T-cell (primary cell): Measurements from ENCODE around the gene MANSC4. TPM values are rescaled to one million over a fixed set of nuclear protein-coding genes. Genes with fewer than 3 reads are reported as not detected.

Experiments used
- ATAC-seq, 4 experiments: fragments of 200-7000 bp in 3 of 4; fragments of 150-1000 bp in 1 of 4; cut with Tn5 transposase; replicated peaks in 1 of 4; 1 replicate in 3 of 4; 2 replicates in 1 of 4; pipeline ENCODE4 v1.10.0; 2021; ENCODE audit warnings: moderate library complexity in 3 of 4, mild to moderate bottlenecking in 2 of 4, moderate number of reproducible peaks in 1 of 4
- CTCF ChIA-PET, 2 donors: fragments of 300-600 bp; sonication (Branson Sonifier 250); formaldehyde crosslinking; loops; one replicate each; lab custom pipeline; 2022; ENCODE audit warnings: antibody characterized with exemption in 2 of 2; lab: Charles Lee
- POLR2A ChIA-PET, 2 donors: fragments of 300-600 bp; sonication (Branson Sonifier 250); formaldehyde crosslinking; loops; one replicate each; lab custom pipeline; 2022; ENCODE audit warnings: antibody characterized with exemption in 2 of 2; lab: Charles Lee
- DNase-seq, 35 experiments: peaks; one replicate each; pipeline versions ENCODE4 v3.0.0 to v3.0.0-alpha.2; 2013 to 2023
- H3K27ac ChIP-seq: one replicate; pipeline ENCODE4 v1.5.1; 2013; ENCODE audit warnings: low read length
- H3K27me3 ChIP-seq, 2 experiments: replicated peaks in 1 of 2; 1 replicate in 1 of 2; 2 replicates in 1 of 2; pipeline versions ENCODE4 v1.6.1 to v1.7.0; 2013; ENCODE audit warnings: low read length in 1 of 2, mixed read lengths in 1 of 2; ENCODE audit not compliant: control insufficient read depth in 2 of 2, insufficient read depth in 2 of 2; ENCODE audit errors: extremely low read depth in 1 of 2
- H3K36me3 ChIP-seq, 2 donors: 1 replicate in 1 of 2; 2 replicates in 1 of 2; pipeline versions ENCODE4 v1.6.1 to v1.7.0; 2013; ENCODE audit warnings: low read length in 1 of 2; ENCODE audit not compliant: control insufficient read depth in 2 of 2, insufficient read depth in 1 of 2; ENCODE audit errors: extremely low read depth in 1 of 2
- H3K4me1 ChIP-seq, 2 experiments: 1 replicate in 1 of 2; 2 replicates in 1 of 2; pipeline versions ENCODE4 v1.6.1 to v1.7.0; 2013; ENCODE audit warnings: low read length in 2 of 2, mixed read lengths in 1 of 2; ENCODE audit not compliant: insufficient read depth in 2 of 2, control insufficient read depth in 1 of 2; ENCODE audit errors: extremely low read depth in 1 of 2
- H3K4me3 ChIP-seq, 2 donors: 1 replicate in 1 of 2; 2 replicates in 1 of 2; pipeline versions ENCODE4 v1.5.1 to v1.7.0; 2013; ENCODE audit warnings: mild to moderate bottlenecking in 2 of 2, low read length in 1 of 2, moderate library complexity in 1 of 2; ENCODE audit not compliant: control insufficient read depth in 1 of 2; ENCODE audit errors: extremely low read depth in 1 of 2
- H3K9me3 ChIP-seq: 2 replicates; pipeline ENCODE4 v1.7.0; 2013
- H3K27ac Mint-ChIP-seq, 2 donors: one replicate each; pipeline ENCODE4 v1.8.0; 2020 to 2021; ENCODE audit warnings: mild to moderate bottlenecking in 2 of 2, mixed read lengths in 2 of 2
- H3K27me3 Mint-ChIP-seq, 2 donors: one replicate each; pipeline ENCODE4 v1.8.0; 2021 to 2022; ENCODE audit warnings: mixed read lengths in 2 of 2
- H3K36me3 Mint-ChIP-seq: one replicate; pipeline ENCODE4 v1.8.0; 2021; ENCODE audit warnings: mixed read lengths
- H3K4me1 Mint-ChIP-seq, 3 donors: one replicate each; pipeline ENCODE4 v1.8.0; 2020 to 2022; ENCODE audit warnings: mixed read lengths in 3 of 3, mild to moderate bottlenecking in 1 of 3
- H3K4me3 Mint-ChIP-seq, 3 donors: one replicate each; pipeline ENCODE4 v1.8.0; 2020 to 2022; ENCODE audit warnings: mild to moderate bottlenecking in 3 of 3, mixed read lengths in 3 of 3, moderate library complexity in 3 of 3
- H3K9me3 Mint-ChIP-seq, 3 donors: one replicate each; pipeline ENCODE4 v1.8.0; 2020 to 2022; ENCODE audit warnings: mixed read lengths in 3 of 3
- WGBS: methylation state at CpG from one replicate; pipeline ENCODE4 v1.1.5; 2013; ENCODE audit warnings: missing lambda C conversion rate; ENCODE audit not compliant: insufficient coverage; 5-methylcytosine and 5-hydroxymethylcytosine counted together
- total RNA-seq, 35 experiments: library from RNA in 6 of 35; stranded (reverse) in 6 of 35; fragments of 120-200 nt in 1 of 35; gene quantifications; one replicate each; pipeline versions ENCODE4 v1.2.1 to v1.2.4 and lab custom pipeline; 2013 to 2026

MANSC4 gene
- total RNA-seq, 5 donors from 2014 or later (not counting 1 experiment from before 2014, with no cell fraction given) = not detected

DNA sequence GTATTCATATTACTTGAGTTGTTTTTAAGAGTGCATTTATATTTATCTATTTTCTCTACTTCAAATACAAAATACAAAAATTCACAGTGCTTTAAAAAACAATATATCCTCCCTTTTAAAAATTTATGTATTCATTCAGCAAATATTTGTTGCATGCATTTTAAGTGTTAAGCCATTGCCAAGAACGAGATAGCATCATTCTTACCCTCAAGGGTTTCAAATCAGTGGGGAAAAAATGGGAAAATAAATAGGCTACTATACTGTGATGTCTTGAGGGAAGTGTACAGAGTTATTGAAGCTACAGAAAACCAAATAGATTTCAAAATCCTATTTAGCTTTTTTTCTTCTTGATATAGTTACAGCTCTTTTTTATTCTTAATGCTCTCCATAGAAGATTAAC, 46.2 kb downstream of the MANSC4 start:
- Histone ChIP-seq H3K4me1 (no peaks in the 10 kb centered on the region), H3K36me3 (peaks cover 0 to 40% of the 10 kb centered on the region in 2 donors), H3K27ac (no peak overlapping the region), H3K27me3 (no peaks in the 10 kb centered on the region), H3K4me3 (no peak overlapping the region), H3K9me3 (no peaks in the 10 kb centered on the region)
- Mint-ChIP-seq H3K27ac (no peak overlapping the region), H3K4me1 (no peaks in the 10 kb centered on the region), H3K36me3 (peaks cover 32% of the 10 kb centered on the region), H3K4me3 (no peak overlapping the region), H3K9me3 (no peaks in the 10 kb centered on the region), H3K27me3 (no peaks in the 10 kb centered on the region)
- ChIA-PET CTCF (interaction anchor here (0.6 to 5.5 kb wide), 17 partner anchors 9 to 1588 kb away, joined by 3 to 52 read pairs (median 5); no protein-coding TSS in a partner anchor), POLR2A (interaction anchor here in 1 of 2 donors (0.6 kb wide), 1 partner anchor 155 kb away, joined by 5 read pairs; no protein-coding TSS in a partner anchor)
- no peak for ATAC-seq
- no CpG with 5 or more reads among the region's 1 CpG for WGBS
- no peak for DNase-seq

DNA sequence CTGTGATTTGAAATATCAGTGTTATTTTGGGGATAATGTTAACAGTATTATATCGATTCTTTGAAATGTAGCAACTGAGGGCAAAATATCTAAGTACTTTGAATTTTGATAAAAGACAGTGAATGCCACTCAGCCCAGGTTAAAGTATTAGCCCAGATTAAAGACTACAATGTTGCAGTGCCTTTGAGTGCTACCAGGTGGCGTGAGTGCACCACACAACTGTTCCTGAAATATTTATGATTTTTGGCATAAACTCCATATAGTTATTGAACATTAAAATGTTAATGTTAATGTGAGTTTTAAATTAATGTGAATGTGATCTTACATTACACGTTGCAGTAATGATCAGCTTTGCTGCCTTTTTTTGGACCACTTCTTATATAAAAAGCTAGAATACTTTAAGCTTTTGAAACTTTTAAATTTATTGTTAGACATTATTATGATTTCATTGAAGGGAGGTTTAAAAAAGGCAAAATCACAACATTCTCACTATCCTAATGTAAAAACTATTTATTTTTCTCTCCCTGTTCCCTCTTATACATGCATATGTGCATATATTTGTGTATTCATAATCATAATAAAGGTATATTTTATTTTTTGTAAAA, 46.9 kb downstream of the MANSC4 start:
- POLR2A ChIA-PET = interaction anchor here in 1 of 2 donors (0.6 kb wide), 1 partner anchor 156 kb away, joined by 5 read pairs; no protein-coding TSS in a partner anchor
- no peak overlapping the region for H3K27ac Mint-ChIP-seq
- H3K36me3 ChIP-seq = peaks cover 0 to 40% of the 10 kb centered on the region in 2 donors

DNA sequence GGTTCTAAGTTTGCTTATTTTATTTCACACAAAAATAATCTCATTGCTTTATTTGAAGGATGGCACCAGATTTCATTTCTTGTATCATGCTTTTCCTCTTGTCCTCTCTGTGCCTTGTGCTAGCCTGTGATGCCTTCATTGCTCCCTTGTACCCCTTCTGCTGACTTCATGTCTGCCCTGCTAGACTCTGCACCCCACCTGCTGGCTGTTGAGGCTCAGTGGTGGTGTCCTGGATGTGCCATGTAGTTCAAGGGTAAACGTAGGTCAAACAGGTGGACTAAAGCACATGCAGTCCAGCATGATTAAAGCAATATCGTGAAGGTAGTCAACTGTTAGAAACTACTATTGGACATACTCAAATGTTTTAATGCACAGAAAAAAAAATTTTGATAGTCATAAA, 47.8 kb downstream of the MANSC4 start:
- ATAC-seq (no peak), DNase-seq (no peak)
- Mint-ChIP-seq H3K4me3 (no peak overlapping the region), H3K4me1 (peaks cover 0 to 3% (median 0%) of the 10 kb centered on the region in 3 donors), H3K27ac (no peak overlapping the region), H3K27me3 (no peaks in the 10 kb centered on the region), H3K36me3 (peaks cover 30% of the 10 kb centered on the region), H3K9me3 (no peaks in the 10 kb centered on the region)
- ChIA-PET POLR2A (interaction anchor here in 1 of 2 donors (0.5 kb wide), 1 partner anchor 755 kb away, joined by 4 read pairs; no protein-coding TSS in a partner anchor), CTCF (interaction anchor here (0.6 to 5.5 kb wide), 11 partner anchors 10 to 494 kb away, joined by 3 to 52 read pairs (median 4); partner anchors contain the start of genes KLHL42 (in 1 of the 2) and MANSC4 (in 1 of the 2))
- no peak overlapping the region for H3K27ac ChIP-seq
- H3K36me3 ChIP-seq = peaks cover 0 to 39% of the 10 kb centered on the region in 2 donors
- H3K4me3 ChIP-seq = no peak overlapping the region
- no peaks in the 10 kb centered on the region for H3K9me3 ChIP-seq
- H3K27me3 ChIP-seq = no peaks in the 10 kb centered on the region
- no peaks in the 10 kb centered on the region for H3K4me1 ChIP-seq
- no CpG with 5 or more reads among the region's 2 CpGs for WGBS

More for the DNA sequence above, 46.9 kb downstream of the MANSC4 start:
- H3K27ac ChIP-seq = no peak overlapping the region
- H3K4me3 ChIP-seq = no peak overlapping the region
- WGBS = no CpG with 5 or more reads among the region's 3 CpGs
- no peaks in the 10 kb centered on the region for H3K9me3 Mint-ChIP-seq
- no peak for ATAC-seq
- no peaks in the 10 kb centered on the region for H3K4me1 ChIP-seq
- no peaks in the 10 kb centered on the region for H3K27me3 ChIP-seq
- DNase-seq = peak in 18 of 35 experiments; percentile 6 to 57 (median 22)
- no peaks in the 10 kb centered on the region for H3K9me3 ChIP-seq
- peaks cover 0 to 3% (median 0%) of the 10 kb centered on the region in 3 donors for H3K4me1 Mint-ChIP-seq
- peaks cover 36% of the 10 kb centered on the region for H3K36me3 Mint-ChIP-seq
- no peaks in the 10 kb centered on the region for H3K27me3 Mint-ChIP-seq
- CTCF ChIA-PET = interaction anchor here (0.6 to 5.5 kb wide), 16 partner anchors 10 to 493 kb away, joined by 3 to 52 read pairs (median 5); partner anchors contain the start of genes KLHL42 (in 1 of the 2) and MANSC4 (in 1 of the 2)
- no peak overlapping the region for H3K4me3 Mint-ChIP-seq

DNA sequence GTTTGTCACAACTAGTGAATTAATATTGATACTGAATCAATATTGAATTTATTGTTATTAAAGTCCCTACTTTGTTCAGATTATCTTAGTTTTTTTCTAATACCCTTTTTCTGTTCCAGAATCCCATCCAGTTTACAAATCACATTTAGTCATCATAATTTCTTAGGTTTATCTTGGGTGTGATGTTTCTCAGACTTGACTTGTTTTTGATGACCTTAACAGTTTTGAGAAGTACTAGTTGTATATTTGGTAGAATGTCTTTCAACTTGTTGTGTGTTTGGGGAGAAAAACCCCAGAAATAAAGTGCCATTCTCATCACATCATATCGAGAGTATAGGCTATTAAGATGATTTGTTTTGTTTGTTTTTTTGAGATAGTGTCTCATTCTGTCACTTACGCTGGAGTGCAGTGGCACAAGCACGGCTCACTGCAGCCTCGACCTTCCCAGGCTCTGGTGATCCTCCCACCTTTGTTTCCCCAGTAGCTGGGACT, 49.9 kb downstream of the MANSC4 start:
- peaks cover 0 to 32% of the 10 kb centered on the region in 2 donors for H3K36me3 ChIP-seq
- peaks cover 25% of the 10 kb centered on the region for H3K36me3 Mint-ChIP-seq
- no peak overlapping the region for H3K4me3 Mint-ChIP-seq
- ChIA-PET CTCF (no interaction called here), POLR2A (no interaction called here)
- no peak overlapping the region for H3K27ac ChIP-seq
- H3K9me3 ChIP-seq = no peaks in the 10 kb centered on the region
- ATAC-seq (no peak), DNase-seq (no peak)
- WGBS = no CpG with 5 or more reads among the region's 4 CpGs
- H3K4me1 ChIP-seq = no peaks in the 10 kb centered on the region
- H3K27ac Mint-ChIP-seq = no peak overlapping the region
- no peaks in the 10 kb centered on the region for H3K9me3 Mint-ChIP-seq
- H3K27me3 Mint-ChIP-seq = no peaks in the 10 kb centered on the region
- H3K4me1 Mint-ChIP-seq = peaks cover 0 to 4% (median 4%) of the 10 kb centered on the region in 3 donors
- no peaks in the 10 kb centered on the region for H3K27me3 ChIP-seq
- no peak overlapping the region for H3K4me3 ChIP-seq

DNA sequence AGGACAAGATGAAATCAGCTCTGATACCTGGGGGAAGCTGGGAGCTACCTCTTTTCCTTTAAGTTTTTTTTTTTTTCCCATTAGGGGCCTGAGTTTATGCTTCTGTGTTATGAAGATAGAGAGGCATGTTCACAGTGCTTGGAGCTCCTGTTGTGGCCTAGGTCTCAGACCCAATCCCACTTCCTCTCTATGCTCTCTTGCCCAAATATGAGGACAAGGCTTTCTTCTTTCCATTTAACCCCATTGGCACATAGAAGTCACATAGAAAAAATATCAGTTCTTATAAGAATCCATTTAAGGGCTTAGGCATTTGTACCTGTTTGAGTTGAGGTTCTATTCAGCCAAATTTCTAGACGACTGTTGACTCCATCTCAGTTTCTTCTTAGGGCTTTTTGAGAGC, 56.8 kb downstream of the MANSC4 start:
- CTCF ChIA-PET = interaction anchor here in 1 of 2 donors (0.6 kb wide), 1 partner anchor 24 kb away, joined by 3 read pairs; no protein-coding TSS in a partner anchor
- Mint-ChIP-seq H3K4me3 (no peak overlapping the region), H3K27ac (no peak overlapping the region)

More for the DNA sequence above, 56.8 kb downstream of the MANSC4 start:
- no peaks in the 10 kb centered on the region for H3K9me3 Mint-ChIP-seq
- POLR2A ChIA-PET = no interaction called here
- Histone ChIP-seq H3K27ac (no peak overlapping the region), H3K4me3 (no peak overlapping the region), H3K9me3 (no peaks in the 10 kb centered on the region), H3K4me1 (no peaks in the 10 kb centered on the region), H3K36me3 (peaks cover 2 to 44% of the 10 kb centered on the region in 2 donors), H3K27me3 (no peaks in the 10 kb centered on the region)
- H3K27me3 Mint-ChIP-seq = no peaks in the 10 kb centered on the region
- no CpG with 5 or more reads among the region's 1 CpG for WGBS
- peaks cover 13% of the 10 kb centered on the region for H3K36me3 Mint-ChIP-seq
- peaks cover 0 to 6% (median 3%) of the 10 kb centered on the region in 3 donors for H3K4me1 Mint-ChIP-seq
- no peak for DNase-seq
- no peak for ATAC-seq
